Spinal cord (tissue), 10 donors: ENCODE results near the gene UBE2E2. TPM values are rescaled to one million over a fixed set of nuclear protein-coding genes. Genes with fewer than 3 reads are reported as not detected.
A peak's percentile ranks its signal among the peaks of the same experiment; 100 is the strongest.

Experiments
- DNase-seq, 6 donors: peaks; one replicate each; pipeline versions ENCODE4 v3.0.0 to v3.0.0-alpha.2; 2013 to 2015; ENCODE audit warnings: low spot score in 6 of 6, low read depth in 4 of 6
- H3K27ac ChIP-seq: one replicate; pipeline ENCODE4 v1.5.1; 2013; ENCODE audit warnings: low read depth, low read length, control low read depth
- H3K27me3 ChIP-seq: one replicate; pipeline ENCODE4 v1.6.1; 2013; ENCODE audit warnings: low read length; ENCODE audit not compliant: control insufficient read depth, insufficient read depth
- H3K36me3 ChIP-seq: one replicate; pipeline ENCODE4 v1.6.1; 2013; ENCODE audit warnings: low read length; ENCODE audit not compliant: control insufficient read depth, insufficient read depth
- H3K4me1 ChIP-seq: one replicate; pipeline ENCODE4 v1.6.1; 2013; ENCODE audit warnings: low read length; ENCODE audit not compliant: control insufficient read depth, insufficient read depth
- H3K4me3 ChIP-seq: one replicate; pipeline ENCODE4 v1.5.1; 2013; ENCODE audit warnings: low read depth, low read length, control low read depth
- H3K9me3 ChIP-seq: one replicate; pipeline ENCODE4 v1.6.1; 2013; ENCODE audit warnings: low read length; ENCODE audit not compliant: control insufficient read depth, insufficient read depth
- WGBS: methylation state at CpG from one replicate; pipeline ENCODE4 v1.1.5; 2013; ENCODE audit warnings: missing lambda C conversion rate; ENCODE audit not compliant: insufficient coverage; 5-methylcytosine and 5-hydroxymethylcytosine counted together
- polyA plus RNA-seq, 2 donors: library from polyadenylated mRNA; unstranded; fragments of 120-200 nt; gene quantifications; one replicate each; pipeline ENCODE4 v1.2.1, GENCODE V29; 2013; ENCODE audit not compliant: insufficient read length in 2 of 2
- total RNA-seq, 2 donors: library from RNA; depleted of rRNA in 1 of 2; stranded (reverse); fragments of 120-200 nt in 1 of 2; fragments of >200 nt in 1 of 2; gene quantifications; one replicate each; pipeline versions ENCODE4 v1.2.3 to v1.2.4, GENCODE V29; 2013 to 2014
- donor health status: healthy.

UBE2E2 gene
- total and polyA plus RNA-seq, 4 donors: 38.8 to 144 (median 82.6) TPM

DNA sequence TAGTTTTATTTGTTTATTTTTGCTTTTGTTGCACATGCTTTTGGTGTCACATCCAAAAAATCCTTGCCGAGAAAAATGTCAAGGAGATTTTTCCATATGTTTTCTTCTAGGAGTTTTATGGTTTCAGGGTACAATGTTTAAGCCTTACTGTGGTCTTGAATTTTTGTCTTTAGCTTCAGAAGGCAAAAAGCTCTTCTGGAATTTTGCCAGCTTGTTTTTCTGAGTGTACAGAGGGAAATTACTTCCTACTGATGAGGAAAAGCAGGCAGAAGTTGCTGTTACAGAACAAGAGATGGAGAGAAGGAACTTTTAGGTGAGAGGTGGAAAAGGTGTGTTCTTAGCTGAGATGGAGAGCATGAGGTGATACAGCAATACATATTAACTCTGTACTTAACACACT, 59.6 kb downstream of the UBE2E2 start:
- peak in 3 of 6 donors; percentile 7 to 44 (median 20) for DNase-seq

DNA sequence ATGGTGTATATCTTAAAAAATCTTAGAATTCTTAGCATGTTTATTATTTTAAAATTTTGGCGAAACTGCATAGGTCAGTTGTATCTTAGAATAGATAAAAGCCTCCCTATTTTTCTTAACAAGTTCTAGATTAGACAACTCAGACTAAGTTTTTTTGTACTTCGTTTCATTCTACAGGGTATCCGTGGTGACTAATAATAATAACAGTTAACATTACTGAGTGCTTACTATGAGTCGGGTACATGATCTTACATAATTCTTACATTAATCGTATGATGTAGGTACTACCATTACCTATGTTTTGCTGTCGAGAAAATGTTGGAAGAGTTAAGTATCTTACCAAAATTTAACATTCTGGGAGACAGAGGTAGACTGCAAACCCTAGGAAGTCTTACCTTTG, 60.7 kb downstream of the UBE2E2 start:
- Histone ChIP-seq H3K27me3 (no peaks in the 10 kb centered on the region), H3K36me3 (no peaks in the 10 kb centered on the region), H3K9me3 (peaks cover 2% of the 10 kb centered on the region), H3K4me3 (no peak overlapping the region), H3K4me1 (no peaks in the 10 kb centered on the region), H3K27ac (no peak overlapping the region)
- WGBS: no CpG with 5 or more reads among the region's 6 CpGs
- no peak for DNase-seq

More for the DNA sequence above, 59.6 kb downstream of the UBE2E2 start:
- no peaks in the 10 kb centered on the region for H3K27me3 ChIP-seq
- no peaks in the 10 kb centered on the region for H3K36me3 ChIP-seq
- H3K9me3 ChIP-seq: peaks cover 2% of the 10 kb centered on the region
- no peaks in the 10 kb centered on the region for H3K4me1 ChIP-seq
- no peak overlapping the region for H3K27ac ChIP-seq
- 40% methylated on average over 1 of the region's 1 CpG for WGBS
- no peak overlapping the region for H3K4me3 ChIP-seq

DNA sequence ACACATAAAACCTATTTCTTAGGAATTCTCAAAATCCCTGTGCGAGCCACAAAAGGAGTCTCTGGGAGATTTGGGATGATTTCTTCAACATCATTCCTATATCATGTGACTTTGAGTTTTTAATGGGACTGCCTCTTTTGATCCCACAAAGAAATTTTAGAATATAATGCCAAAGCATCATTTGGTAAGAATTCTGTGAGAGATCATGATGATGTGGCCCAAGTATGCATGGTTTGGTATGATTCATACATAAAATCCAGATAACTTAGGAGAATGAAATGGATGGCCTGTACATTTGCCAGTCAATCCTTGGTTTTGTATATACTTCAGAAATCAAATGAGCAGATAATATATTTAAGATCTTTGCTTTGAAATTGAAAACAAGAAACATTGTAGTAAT, 61.3 kb downstream of the UBE2E2 start:
- no peaks in the 10 kb centered on the region for H3K4me1 ChIP-seq
- no peak overlapping the region for H3K27ac ChIP-seq
- H3K4me3 ChIP-seq: no peak overlapping the region
- H3K36me3 ChIP-seq: no peaks in the 10 kb centered on the region
- DNase-seq: no peak
- no peaks in the 10 kb centered on the region for H3K27me3 ChIP-seq
- no CpG with 5 or more reads among the region's 1 CpG for WGBS
- H3K9me3 ChIP-seq: peaks cover 2% of the 10 kb centered on the region

DNA sequence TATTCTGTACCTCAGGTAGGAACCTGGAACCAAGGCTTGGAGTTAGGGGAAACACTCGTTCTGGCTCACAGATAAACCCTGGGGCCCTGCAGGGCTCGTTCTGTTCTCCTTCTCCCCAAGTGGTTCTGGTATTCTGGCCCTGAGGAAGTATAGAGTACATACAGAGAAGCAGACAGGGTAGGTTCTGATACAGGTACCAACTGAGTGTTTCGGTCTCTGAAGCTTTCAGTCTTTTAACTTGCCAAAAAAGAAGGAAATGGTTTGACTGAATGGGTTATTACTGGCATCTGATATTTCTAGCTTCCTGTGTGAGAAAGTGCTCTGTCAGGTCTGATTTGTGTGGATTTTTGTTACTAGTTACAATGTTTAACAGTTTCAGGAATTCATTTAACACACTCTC, 67.3 kb downstream of the UBE2E2 start:
- no peak for DNase-seq
- no peaks in the 10 kb centered on the region for H3K4me1 ChIP-seq
- 96% methylated on average over 3 of the region's 3 CpGs for WGBS

GRCh38 chr3:23271876-23272741, 69.0 kb downstream of the UBE2E2 start:
- Histone ChIP-seq H3K4me3 (no peak overlapping the region), H3K9me3 (no peaks in the 10 kb centered on the region), H3K4me1 (no peaks in the 10 kb centered on the region), H3K27ac (no peak overlapping the region), H3K27me3 (no peaks in the 10 kb centered on the region), H3K36me3 (peaks cover 7% of the 10 kb centered on the region)
- 92% methylated on average over 35 of the region's 38 CpGs for WGBS
- no peak for DNase-seq

More for the DNA sequence above, 67.3 kb downstream of the UBE2E2 start:
- peaks cover 7% of the 10 kb centered on the region for H3K36me3 ChIP-seq
- H3K4me3 ChIP-seq: no peak overlapping the region
- no peaks in the 10 kb centered on the region for H3K27me3 ChIP-seq
- no peak overlapping the region for H3K27ac ChIP-seq
- H3K9me3 ChIP-seq: no peaks in the 10 kb centered on the region

DNA sequence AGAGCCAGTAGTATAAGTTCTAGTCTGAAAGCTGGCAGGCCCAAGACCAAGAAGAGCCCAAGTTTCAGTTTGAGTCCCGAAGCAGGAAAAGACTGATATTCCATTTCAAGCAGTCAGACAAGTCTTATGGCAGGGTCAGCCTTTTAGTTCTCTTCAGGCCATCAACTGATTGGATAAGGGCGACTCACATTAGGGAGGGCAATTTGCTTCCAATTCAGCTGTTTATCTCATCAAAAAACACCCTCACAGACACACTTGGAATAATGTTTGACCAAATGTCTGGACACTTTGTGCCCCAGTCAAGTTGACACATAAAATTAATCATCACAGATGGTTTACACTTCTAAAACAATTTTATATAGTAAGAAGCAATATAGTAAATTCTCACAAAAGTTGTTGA, 69.7 kb downstream of the UBE2E2 start:
- no peaks in the 10 kb centered on the region for H3K27me3 ChIP-seq
- no peaks in the 10 kb centered on the region for H3K9me3 ChIP-seq
- H3K27ac ChIP-seq: no peak overlapping the region
- H3K4me1 ChIP-seq: no peaks in the 10 kb centered on the region
- 100% methylated on average over 2 of the region's 2 CpGs for WGBS
- H3K4me3 ChIP-seq: no peak overlapping the region
- peaks cover 7% of the 10 kb centered on the region for H3K36me3 ChIP-seq
- no peak for DNase-seq

DNA sequence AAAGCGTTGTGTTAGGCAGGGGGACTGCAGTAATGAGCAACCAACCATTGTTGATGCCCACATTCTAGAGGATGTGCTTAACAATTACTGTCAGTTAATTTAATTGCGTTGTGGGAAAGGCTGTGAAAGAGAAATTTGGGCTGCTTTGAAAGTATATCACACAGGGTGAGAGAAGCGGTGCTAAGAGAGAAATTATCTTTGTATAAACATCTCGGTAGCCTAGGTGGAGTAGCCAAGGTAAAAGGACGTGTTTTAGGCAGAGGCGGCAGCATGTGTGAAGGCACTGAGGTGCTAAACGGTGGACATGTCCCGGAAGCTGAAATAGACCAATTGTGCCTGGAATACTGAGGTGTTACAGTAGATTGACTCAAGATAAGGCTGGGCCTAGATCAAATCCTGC, 71.9 kb downstream of the UBE2E2 start:
- no peak for DNase-seq
- Histone ChIP-seq H3K9me3 (no peaks in the 10 kb centered on the region), H3K4me1 (no peaks in the 10 kb centered on the region), H3K27me3 (no peaks in the 10 kb centered on the region), H3K4me3 (no peak overlapping the region), H3K27ac (no peak overlapping the region), H3K36me3 (peaks cover 7% of the 10 kb centered on the region)
- 94% methylated on average over 8 of the region's 8 CpGs for WGBS

DNA sequence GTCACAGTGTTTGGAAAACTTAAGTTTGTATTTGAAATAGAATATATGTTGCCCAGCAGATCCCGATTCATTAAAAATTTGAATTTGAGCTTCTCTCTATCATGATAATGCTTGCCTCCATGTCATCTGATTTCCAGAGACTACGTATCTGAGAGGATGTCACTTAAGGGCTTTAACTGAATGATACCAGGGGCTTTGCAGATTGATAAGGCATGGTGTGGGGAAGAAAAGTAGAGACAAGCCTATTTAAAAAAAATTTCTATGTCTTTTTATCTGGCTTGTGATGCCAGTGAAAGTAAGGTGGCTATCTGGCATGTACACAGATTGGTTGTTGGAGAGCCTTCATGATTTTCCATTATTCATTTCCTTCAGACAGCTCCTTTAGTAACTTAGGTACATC, 72.7 kb downstream of the UBE2E2 start:
- Histone ChIP-seq H3K9me3 (no peaks in the 10 kb centered on the region), H3K4me1 (no peaks in the 10 kb centered on the region), H3K27me3 (no peaks in the 10 kb centered on the region), H3K36me3 (peaks cover 7% of the 10 kb centered on the region), H3K4me3 (no peak overlapping the region), H3K27ac (no peak overlapping the region)
- DNase-seq: no peak
- WGBS: no CpG with 5 or more reads among the region's 2 CpGs

DNA sequence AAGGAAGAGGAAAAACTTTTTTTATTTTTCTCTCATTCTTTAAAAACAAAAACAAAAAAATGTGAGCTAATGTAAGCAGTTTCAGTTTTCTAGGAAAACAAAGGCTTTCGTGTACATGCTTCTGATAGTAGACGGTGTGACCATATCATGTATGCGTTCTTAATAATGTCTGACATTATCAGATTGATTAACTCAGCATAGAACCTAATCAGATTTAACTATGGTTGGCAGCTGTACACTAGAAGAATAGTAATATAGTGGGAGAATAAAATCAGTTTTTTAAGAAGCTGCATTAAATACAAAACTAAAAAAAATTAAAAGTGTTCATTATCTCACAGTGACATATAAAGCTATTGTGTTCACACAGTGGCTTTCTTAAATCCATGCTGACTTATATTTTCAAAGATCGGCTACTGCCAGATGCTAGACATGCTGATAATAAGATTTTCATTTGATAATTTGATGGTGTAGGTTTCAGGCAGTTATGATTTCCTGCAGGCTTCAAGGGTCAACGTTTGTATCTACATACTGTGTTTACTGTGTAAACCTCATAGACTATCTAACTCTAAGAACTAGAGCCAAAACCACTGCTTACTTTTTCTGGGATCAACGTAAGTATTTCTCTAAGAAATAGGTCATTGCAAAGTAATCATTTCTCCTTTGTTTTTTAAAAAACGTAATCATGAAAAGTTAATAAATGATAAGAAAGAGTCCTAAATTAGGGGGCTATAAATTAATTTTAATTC, 74.0 kb downstream of the UBE2E2 start:
- Histone ChIP-seq H3K9me3 (no peaks in the 10 kb centered on the region), H3K36me3 (peaks cover 3% of the 10 kb centered on the region), H3K27ac (no peak overlapping the region), H3K4me1 (no peaks in the 10 kb centered on the region), H3K4me3 (no peak overlapping the region), H3K27me3 (no peaks in the 10 kb centered on the region)
- DNase-seq: no peak
- WGBS: no CpG with 5 or more reads among the region's 7 CpGs
